Astrocyte of the cerebellum (primary cell): ENCODE results near the gene ANO9.

Experiments
- DNase-seq: peaks from one replicate; pipeline ENCODE4 v3.0.0-alpha.2; 2011; ENCODE audit warnings: low read depth
- H3K4me3 ChIP-seq: 2 replicates; pipeline ENCODE4 v1.5.1; 2011; ENCODE audit warnings: mild to moderate bottlenecking, low read depth, low read length, moderate library complexity
- in situ Hi-C: cut with HindIII; loops from 2 replicates; pipeline ENCODE4 v1.10.0; 2017; ENCODE audit warnings: low sequenced_read_pairs
- TF ChIP-seq, protein P1 (sequence below): IDR thresholded peaks from 2 replicates; pipeline ENCODE4 v1.5.1; 2012; ENCODE audit warnings: low read length, low read depth, moderate library complexity, mild to moderate bottlenecking; ENCODE audit errors: missing control alignments

The ANO9 gene

GRCh38 chr11:447923-448731 lies 6.3 kb upstream of the ANO9 start:
- TF ChIP-seq, protein P1, sequence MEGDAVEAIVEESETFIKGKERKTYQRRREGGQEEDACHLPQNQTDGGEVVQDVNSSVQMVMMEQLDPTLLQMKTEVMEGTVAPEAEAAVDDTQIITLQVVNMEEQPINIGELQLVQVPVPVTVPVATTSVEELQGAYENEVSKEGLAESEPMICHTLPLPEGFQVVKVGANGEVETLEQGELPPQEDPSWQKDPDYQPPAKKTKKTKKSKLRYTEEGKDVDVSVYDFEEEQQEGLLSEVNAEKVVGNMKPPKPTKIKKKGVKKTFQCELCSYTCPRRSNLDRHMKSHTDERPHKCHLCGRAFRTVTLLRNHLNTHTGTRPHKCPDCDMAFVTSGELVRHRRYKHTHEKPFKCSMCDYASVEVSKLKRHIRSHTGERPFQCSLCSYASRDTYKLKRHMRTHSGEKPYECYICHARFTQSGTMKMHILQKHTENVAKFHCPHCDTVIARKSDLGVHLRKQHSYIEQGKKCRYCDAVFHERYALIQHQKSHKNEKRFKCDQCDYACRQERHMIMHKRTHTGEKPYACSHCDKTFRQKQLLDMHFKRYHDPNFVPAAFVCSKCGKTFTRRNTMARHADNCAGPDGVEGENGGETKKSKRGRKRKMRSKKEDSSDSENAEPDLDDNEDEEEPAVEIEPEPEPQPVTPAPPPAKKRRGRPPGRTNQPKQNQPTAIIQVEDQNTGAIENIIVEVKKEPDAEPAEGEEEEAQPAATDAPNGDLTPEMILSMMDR, result peak; percentile 81
- peak overlapping the region; percentile 62 for H3K4me3 ChIP-seq
- peak; percentile 63 for DNase-seq
- in situ Hi-C loops, result no loop called here

DNA sequence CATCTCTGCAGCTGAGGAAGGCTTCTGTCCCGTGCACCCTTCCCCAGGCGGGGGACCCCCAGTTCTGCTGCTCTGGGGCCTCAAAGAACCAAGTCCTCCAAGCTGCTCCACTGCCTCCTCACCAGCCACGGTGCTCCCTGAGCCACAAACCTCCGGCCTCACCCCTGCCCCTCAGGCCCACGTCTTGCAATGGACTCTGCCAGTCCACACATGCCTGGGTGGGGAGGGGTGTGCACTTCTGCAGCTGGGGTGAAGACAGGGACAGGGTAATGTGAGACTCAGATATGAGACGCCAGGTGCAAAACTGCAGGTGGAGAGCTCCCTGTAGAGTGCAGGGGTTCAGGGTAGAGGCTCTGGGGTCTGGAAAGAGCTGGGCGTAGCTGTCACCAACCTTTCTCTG lies 5.1 kb upstream of the ANO9 start:
- TF ChIP-seq, protein P1, result no peak
- in situ Hi-C loops, result no loop called here
- no peak for DNase-seq
- no peak overlapping the region for H3K4me3 ChIP-seq

- H3K4me3 ChIP-seq, result no peak overlapping the region
- in situ Hi-C loops, result no loop called here
- no peak for DNase-seq
- TF ChIP-seq, protein P1, result no peak
Observed at GRCh38 chr11:445765-446588, 4.2 kb upstream of the ANO9 start.

DNA sequence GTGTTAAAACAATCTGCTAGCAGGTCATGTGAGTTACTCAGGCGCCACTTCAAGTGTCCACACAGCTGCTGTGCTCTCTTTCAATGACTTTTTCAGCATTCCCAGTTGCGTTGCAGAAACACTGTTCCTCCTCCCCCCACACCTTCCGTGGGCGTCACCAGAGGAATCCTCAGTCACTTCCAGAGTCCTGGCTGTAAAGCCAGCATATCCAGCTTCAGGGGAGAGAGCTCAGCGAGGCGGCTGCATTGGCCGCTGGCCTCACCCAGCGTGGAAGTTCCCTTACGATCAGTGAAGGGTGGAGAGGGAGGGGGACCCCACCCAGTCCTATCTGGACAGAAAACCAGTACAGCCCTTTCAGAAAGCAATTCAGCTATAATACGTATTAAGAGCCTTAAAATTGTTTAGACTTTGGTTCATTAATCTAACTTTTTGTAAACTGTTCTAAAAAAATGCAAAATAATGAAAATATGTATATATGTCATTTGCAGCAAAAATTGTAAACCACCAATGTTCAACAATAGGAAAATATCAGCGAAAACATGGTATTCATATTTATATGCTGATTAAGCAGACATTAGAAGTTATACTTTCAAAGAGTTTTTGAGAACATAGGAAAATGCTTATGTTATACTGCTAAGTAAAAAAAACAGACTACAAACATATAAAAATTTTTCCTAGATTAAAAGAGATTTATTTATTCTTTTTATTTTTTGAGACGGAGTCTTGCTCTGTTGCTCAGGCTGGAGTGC lies 2.8 kb upstream of the ANO9 start:
- no peak overlapping the region for H3K4me3 ChIP-seq
- no peak for DNase-seq
- TF ChIP-seq, protein P1, result no peak
- in situ Hi-C loops, result no loop called here

DNA sequence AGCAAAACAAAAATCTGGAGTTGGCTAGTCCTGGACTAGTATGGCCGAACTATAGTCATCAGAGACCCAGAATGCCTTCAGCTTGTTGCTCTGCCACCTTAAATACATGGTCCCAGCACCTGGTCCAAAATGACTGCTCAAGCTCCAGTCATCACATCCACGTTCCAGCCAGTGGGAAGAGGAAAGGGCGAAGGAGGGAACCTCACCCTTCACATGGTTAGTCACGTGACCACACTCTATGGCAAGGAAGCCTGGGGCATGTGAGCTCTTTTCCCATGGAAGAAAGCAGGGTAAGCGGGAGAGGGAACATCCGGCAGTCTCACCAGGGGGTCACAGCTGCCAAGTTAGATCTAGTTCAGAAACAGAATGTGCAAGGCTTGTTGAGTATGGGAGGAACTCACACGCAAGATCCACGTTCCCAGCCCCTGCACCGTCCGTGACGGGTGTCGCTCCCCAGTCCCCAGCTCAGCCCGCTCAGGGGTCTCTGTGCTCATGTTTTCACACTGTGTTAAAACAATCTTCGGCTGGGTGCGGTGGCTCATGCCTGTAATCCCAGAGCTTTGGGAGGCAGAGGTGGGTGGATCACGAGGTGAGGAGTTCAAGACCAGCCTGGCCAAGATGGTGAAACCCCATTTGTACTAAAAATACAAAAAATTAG lies 1.9 kb upstream of the ANO9 start:
- in situ Hi-C loops, result no loop called here
- TF ChIP-seq, protein P1, result no peak
- no peak overlapping the region for H3K4me3 ChIP-seq
- no peak for DNase-seq

DNA sequence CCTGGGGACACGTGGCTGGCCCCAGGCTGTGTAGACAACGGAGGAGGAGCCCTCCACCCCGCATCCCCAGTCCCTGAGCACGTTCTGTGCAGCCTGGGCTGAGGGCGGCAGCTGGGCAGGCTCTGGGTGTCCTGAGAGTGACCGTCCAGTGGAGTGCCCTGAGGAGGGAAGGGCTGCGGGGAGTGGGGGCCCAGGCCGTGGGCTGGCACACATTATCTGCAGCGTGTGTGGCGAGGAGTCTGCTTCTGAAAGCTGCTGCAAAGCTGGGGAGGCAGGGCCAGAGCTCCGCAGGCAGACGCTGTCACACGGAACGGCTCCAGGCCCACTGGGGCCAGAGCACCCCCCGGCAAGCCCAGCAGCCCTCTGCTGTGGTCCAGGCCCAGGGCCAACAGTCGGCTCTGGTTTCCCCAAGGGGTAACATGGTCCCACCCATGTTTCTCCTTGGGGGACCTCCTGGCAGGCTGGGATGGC lies 835 bp upstream of the ANO9 start:
- in situ Hi-C loops, result no loop called here
- TF ChIP-seq, protein P1, result no peak
- DNase-seq, result no peak
- H3K4me3 ChIP-seq, result no peak overlapping the region
